Fibroblast of the aortic adventitia (primary cell): ENCODE data around the gene CACNA1I. TPM values are rescaled to one million over a fixed set of nuclear protein-coding genes. Genes with fewer than 3 reads are reported as not detected.

Experiments
- DNase-seq: peaks from one replicate; pipeline ENCODE4 v3.0.0-alpha.2; 2010; ENCODE audit warnings: low read depth
- H3K4me3 ChIP-seq: 2 replicates; pipeline ENCODE4 v1.5.1; 2011; ENCODE audit warnings: low read depth, mild to moderate bottlenecking, control low read depth, low read length, moderate library complexity
- total RNA-seq: library from RNA; depleted of rRNA; stranded (reverse); fragments of >200 nt; gene quantifications from 2 replicates; pipeline ENCODE4 v1.2.3, GENCODE V29; 2012; ENCODE audit warnings: low replicate concordance
- TF ChIP-seq, protein P1 (sequence below): IDR thresholded peaks from 2 replicates; pipeline ENCODE4 v1.5.1; 2011; ENCODE audit warnings: mild to moderate bottlenecking, low read length, control low read depth, inconsistent platforms; ENCODE audit not compliant: insufficient read depth

CACNA1I gene
- total RNA-seq, 1 donor = under 0.01 TPM

- DNase-seq = no peak
- H3K4me3 ChIP-seq = no peak overlapping the region
- TF ChIP-seq, protein P1, sequence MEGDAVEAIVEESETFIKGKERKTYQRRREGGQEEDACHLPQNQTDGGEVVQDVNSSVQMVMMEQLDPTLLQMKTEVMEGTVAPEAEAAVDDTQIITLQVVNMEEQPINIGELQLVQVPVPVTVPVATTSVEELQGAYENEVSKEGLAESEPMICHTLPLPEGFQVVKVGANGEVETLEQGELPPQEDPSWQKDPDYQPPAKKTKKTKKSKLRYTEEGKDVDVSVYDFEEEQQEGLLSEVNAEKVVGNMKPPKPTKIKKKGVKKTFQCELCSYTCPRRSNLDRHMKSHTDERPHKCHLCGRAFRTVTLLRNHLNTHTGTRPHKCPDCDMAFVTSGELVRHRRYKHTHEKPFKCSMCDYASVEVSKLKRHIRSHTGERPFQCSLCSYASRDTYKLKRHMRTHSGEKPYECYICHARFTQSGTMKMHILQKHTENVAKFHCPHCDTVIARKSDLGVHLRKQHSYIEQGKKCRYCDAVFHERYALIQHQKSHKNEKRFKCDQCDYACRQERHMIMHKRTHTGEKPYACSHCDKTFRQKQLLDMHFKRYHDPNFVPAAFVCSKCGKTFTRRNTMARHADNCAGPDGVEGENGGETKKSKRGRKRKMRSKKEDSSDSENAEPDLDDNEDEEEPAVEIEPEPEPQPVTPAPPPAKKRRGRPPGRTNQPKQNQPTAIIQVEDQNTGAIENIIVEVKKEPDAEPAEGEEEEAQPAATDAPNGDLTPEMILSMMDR = no peak
Observed at GRCh38 chr22:39655831-39656230, 85.3 kb downstream of the CACNA1I start.

- H3K4me3 ChIP-seq = no peak overlapping the region
- TF ChIP-seq, protein P1 = no peak
- no peak for DNase-seq
Observed at GRCh38 chr22:39656495-39657490, 86.2 kb downstream of the CACNA1I start.

- no peak overlapping the region for H3K4me3 ChIP-seq
- DNase-seq = no peak
- TF ChIP-seq, protein P1 = no peak
Observed at GRCh38 chr22:39658367-39658766, 87.8 kb downstream of the CACNA1I start.

GRCh38 chr22:39658806-39659463 lies 88.4 kb downstream of the CACNA1I start:
- DNase-seq = no peak
- no peak overlapping the region for H3K4me3 ChIP-seq
- TF ChIP-seq, protein P1 = no peak

DNA sequence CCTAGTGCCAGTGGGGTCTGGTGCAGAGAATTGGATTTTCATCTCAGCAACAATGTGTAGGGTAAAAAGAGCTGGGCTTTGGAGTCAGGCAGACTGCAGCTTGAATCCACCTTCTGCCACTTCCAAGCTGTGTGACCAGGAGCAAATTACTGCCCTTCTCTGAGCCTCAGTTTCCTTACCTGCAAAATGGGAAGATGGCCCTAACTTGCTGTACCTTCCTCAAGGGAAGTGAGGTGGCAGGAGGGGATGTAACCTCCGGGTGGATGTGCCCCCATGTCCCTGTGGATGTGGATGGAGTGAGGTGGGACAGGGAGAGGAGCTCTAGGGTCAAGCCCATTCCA lies 90.9 kb downstream of the CACNA1I start:
- no peak for DNase-seq
- TF ChIP-seq, protein P1 = no peak
- H3K4me3 ChIP-seq = no peak overlapping the region

GRCh38 chr22:39661842-39662685 lies 91.5 kb downstream of the CACNA1I start:
- DNase-seq = no peak
- TF ChIP-seq, protein P1 = no peak
- no peak overlapping the region for H3K4me3 ChIP-seq
